Stimulated activated naive CD8-positive, alpha-beta T cell treated with anti-CD3 and anti-CD28 coated beads, Interleukin-15, amount 100 ng/mL, for 72 hours (primary cell): ENCODE data around the gene ELP5.
A peak's percentile ranks its signal among the peaks of the same experiment; 100 is the strongest.

Experiments
- ATAC-seq: fragments of 150-1000 bp; cut with Tn5 transposase; 2 replicates; pipeline ENCODE4 v1.10.0; 2021; ENCODE audit warnings: mild to moderate bottlenecking, moderate library complexity
- DNase-seq, 2 donors: peaks; one replicate each; pipeline ENCODE4 v3.0.0; 2021 to 2022
- H3K27ac Mint-ChIP-seq, 2 donors: one replicate each; pipeline ENCODE4 v1.8.0; 2022; ENCODE audit warnings: mild to moderate bottlenecking in 2 of 2, mixed read lengths in 2 of 2, moderate library complexity in 2 of 2
- H3K27me3 Mint-ChIP-seq: one replicate; pipeline ENCODE4 v1.8.0; 2022; ENCODE audit warnings: mixed read lengths
- H3K4me1 Mint-ChIP-seq: one replicate; pipeline ENCODE4 v1.8.0; 2022; ENCODE audit warnings: mild to moderate bottlenecking, mixed read lengths
- H3K4me3 Mint-ChIP-seq, 2 donors: one replicate each; pipeline ENCODE4 v1.8.0; 2022; ENCODE audit warnings: mild to moderate bottlenecking in 2 of 2, mixed read lengths in 2 of 2, moderate library complexity in 1 of 2
- H3K9me3 Mint-ChIP-seq, 2 donors: one replicate each; pipeline ENCODE4 v1.8.0; 2022; ENCODE audit warnings: mixed read lengths in 2 of 2

ELP5 gene, protein sequence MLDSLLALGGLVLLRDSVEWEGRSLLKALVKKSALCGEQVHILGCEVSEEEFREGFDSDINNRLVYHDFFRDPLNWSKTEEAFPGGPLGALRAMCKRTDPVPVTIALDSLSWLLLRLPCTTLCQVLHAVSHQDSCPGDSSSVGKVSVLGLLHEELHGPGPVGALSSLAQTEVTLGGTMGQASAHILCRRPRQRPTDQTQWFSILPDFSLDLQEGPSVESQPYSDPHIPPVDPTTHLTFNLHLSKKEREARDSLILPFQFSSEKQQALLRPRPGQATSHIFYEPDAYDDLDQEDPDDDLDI

DNA sequence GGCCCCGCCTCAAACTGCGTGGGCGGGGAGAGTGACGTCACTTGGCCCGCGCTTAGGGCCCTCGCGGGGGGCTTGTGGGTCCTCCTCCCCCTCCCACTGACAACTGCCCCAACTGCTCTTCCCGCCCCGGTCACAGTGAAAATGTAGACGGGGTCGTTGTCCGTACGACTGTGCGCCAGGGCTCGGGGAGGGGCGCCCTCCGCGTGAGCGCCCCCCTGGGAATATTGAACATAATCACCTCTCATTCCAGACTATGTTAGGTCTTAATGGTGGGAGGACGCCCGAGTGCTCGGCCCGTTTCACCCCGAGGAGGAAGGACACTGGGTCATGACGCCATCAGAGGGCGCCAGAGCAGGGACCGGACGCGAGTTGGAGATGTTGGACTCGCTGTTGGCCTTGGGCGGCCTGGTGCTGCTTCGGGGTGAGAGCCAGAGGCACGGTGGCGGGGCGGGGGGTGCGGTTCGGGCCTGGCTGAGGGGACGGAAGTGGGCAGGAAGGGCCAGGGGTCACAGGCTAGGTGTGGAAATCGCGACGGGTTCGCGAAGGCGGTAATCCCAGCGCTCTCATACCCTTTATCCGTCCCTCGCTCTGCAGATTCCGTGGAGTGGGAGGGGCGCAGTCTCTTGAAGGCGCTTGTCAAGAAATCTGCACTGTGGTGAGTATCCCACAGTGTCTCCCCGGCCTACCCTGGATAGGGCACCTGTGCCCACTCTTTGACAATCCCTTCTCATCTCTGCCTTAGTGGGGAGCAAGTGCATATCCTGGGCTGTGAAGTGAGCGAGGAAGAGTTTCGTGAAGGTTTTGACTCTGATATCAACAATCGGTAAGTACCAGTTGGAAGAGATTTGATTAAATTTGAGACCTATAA, at the start of gene ELP5:
TSS of gene ELP5 (plus strand) at position 40 of the 868 bp plus-strand sequence. CDS start at position 376, 336 bp downstream.
- Mint-ChIP-seq H3K4me1 (peaks cover 51% of the 10 kb centered on the region), H3K9me3 (no peaks in the 10 kb centered on the region)
- DNase-seq, result peak; percentile 92 to 93

DNA sequence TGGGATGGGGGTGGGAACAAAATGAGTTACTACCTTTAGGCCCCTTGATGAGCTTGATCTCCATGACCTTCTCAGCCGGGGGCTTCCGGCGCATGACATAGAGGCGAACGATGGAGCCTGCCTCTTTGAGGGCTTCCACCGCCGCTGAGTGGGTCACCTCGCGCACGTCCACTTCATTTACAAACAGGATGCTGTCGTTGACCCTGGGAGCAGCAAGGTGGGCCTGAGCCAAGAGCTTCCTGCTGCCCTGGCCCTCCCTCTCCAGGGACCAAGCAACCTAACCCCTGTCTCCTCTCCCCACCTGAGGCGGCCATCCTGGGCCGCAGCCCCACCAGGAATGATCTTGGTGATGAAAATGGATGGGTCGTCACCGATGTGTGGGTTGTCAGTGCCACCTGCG, 48.6 kb upstream of the ELP5 start:
- Mint-ChIP-seq H3K27me3 (no peaks in the 10 kb centered on the region), H3K9me3 (no peaks in the 10 kb centered on the region), H3K4me3 (peak overlapping the region; percentile 59 to 86), H3K4me1 (peaks cover 40% of the 10 kb centered on the region), H3K27ac (no peak overlapping the region)
- DNase-seq (no peak), ATAC-seq (no peak)

More for the DNA sequence above, at the start of gene ELP5:
- peak; percentile 79 for ATAC-seq
- H3K27ac Mint-ChIP-seq, result peak within 1 kb of the TSS; percentile 98 to 100
- H3K4me3 Mint-ChIP-seq, result peak within 1 kb of the TSS; percentile 94 to 99
- no peaks in the 10 kb centered on the region for H3K27me3 Mint-ChIP-seq

DNA sequence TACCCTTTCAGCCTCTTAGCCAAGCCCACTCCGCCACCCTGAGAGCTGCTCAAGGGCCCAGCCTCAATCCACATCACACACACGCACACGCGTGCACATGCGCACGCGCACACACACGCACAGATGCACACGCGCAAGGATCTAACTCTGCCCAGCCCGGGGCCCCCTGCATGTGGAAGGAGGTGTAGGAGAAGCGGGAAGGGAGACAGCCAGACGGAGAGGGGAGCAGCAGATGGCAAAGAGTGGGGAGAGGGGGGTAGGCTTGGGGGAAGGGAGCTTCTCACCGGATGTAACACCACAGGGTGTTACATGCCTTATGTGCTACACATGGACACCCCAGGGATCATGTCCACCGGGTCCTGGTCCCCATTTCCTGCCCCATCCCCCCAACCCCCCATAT, 47.7 kb upstream of the ELP5 start:
- ATAC-seq (peak; percentile 15), DNase-seq (no peak)
- H3K4me3 Mint-ChIP-seq, result peak overlapping the region; percentile 85 to 86
- no peaks in the 10 kb centered on the region for H3K9me3 Mint-ChIP-seq
- H3K4me1 Mint-ChIP-seq, result peaks cover 40% of the 10 kb centered on the region
- peak overlapping the region; percentile 77 to 90 for H3K27ac Mint-ChIP-seq
- H3K27me3 Mint-ChIP-seq, result no peaks in the 10 kb centered on the region

DNA sequence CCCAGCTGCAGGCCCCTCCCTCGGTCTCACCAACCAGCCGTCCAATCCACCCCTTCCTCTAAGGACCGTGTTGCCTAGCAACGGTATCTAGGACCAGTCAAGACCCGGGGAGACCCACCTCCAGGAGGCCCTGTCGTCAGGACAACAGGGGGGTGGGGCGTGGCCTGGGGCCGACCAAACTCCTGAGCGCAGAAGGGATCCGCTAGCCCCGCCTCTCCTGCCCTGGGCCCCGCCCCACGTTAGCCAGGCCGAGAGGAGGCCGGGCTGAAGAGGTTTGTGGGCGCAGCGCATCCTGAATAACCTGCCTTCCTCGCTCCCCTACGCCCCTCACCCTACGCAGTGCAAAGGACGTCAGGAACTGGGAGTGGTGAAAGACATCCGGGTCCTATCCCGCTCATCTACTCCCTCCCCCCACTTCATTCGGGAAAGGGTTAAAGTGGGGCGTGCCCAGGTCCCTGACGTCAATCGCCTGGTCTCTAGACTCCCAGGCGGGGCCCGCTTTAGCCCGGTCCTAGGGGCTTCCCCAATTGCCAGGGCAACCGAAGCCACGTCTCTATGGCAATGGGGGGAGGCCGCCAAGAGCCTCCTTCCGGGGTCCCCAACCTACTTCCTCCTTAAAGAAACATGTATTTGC, 47.1 kb upstream of the ELP5 start:
- Mint-ChIP-seq H3K9me3 (no peaks in the 10 kb centered on the region), H3K27me3 (no peaks in the 10 kb centered on the region), H3K4me3 (peak overlapping the region; percentile 85 to 86), H3K27ac (peak overlapping the region; percentile 77 to 90), H3K4me1 (peaks cover 40% of the 10 kb centered on the region)
- peak; percentile 93 for ATAC-seq
- peak; percentile 94 to 97 for DNase-seq

DNA sequence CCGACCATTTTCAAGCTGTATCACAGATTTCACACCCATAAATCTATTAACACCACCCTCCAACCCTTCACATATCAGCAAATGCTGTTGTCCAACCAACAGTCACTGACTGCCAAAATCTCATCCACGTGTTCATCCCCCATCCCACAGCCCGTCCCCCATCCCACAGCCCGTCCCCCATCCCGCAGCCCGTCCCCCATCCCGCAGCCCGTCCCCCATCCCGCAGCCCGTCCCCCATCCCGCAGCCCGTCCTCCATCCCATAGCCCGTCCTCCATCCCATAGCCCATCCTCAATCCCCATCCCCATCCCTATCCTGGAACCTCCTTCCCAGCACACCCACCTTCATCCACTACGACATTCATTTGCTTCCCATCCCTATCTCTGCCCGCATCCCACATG, 46.5 kb upstream of the ELP5 start:
- Mint-ChIP-seq H3K4me3 (peak overlapping the region; percentile 85 to 86), H3K4me1 (peaks cover 40% of the 10 kb centered on the region), H3K27me3 (no peaks in the 10 kb centered on the region), H3K9me3 (no peaks in the 10 kb centered on the region), H3K27ac (peak overlapping the region; percentile 9 to 90)
- ATAC-seq (peak; percentile 5), DNase-seq (no peak)

DNA sequence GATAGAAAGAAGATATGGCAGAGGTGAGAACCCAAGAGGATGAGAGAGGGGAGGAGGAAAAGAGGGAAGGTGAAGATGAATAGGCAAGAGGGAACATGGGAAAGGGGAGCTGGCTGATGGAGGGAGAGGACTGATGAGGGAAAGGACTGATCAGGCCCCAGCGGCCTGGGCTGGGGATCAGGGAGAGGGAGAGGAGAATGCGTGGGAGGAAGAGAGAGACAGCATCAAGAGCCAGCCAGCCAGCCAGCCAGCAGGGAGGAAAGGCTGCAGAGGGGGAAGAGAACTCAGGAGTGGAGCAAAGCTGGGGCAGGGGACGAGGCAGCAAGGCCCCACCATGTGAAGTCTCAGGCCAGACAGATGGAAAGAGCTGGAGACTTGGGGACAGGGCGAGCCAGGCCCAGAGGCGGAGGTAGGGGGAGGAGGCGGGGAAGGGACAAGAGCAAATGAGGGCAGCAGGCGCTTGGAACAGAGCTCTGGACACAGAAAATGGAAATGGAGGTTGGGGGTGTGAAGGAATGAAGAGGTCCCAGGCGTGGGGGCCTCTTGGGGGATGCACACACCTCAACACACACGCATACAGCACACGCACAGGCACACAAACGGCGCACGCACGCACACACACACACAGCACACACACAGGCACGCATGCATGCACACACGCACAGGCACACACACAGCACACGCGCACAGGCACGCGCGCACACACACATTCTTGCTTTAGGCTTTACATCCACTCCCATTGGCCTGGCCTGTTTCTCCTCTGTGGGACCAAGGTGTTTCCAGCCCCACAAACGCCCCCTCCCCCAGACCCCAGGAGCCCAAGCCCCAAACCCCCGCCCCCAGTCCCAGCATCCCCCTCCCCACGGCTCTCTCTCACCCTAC, 44.7 kb upstream of the ELP5 start:
- Mint-ChIP-seq H3K9me3 (no peaks in the 10 kb centered on the region), H3K4me3 (no peak overlapping the region), H3K27ac (peak overlapping the region in 1 of 2 donors; percentile 23), H3K4me1 (peaks cover 44% of the 10 kb centered on the region), H3K27me3 (no peaks in the 10 kb centered on the region)
- DNase-seq (no peak), ATAC-seq (no peak)

DNA sequence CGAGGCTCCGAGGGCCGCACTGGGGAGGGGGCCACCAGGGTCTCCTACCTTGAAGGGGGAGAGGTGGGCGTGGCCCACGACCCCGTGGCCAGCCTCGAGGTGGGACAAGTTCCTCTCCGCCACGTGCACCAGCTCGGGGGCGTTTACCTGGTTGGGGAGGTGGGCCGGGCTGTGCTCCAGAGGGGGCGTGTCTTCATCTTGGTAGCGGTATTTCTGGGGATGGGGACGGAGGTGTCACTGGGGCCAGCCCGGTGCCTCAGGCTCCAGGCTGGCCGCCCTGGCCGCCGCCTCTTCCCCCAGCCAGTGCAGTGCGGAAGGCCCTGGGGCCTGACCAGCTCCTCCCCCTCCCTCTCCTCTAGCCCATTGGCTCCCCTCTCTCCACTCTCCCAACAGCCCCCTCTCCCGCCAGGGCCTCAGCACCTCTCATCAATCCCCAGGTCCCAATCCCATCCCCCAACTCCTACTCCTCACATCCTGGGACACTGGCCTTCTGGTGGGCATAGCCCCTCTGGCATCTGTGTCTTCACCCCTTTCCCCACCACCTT, 43.9 kb upstream of the ELP5 start:
- DNase-seq, result peak in 1 of 2 donors; percentile 11
- Mint-ChIP-seq H3K27ac (peak overlapping the region in 1 of 2 donors; percentile 85), H3K4me1 (peaks cover 46% of the 10 kb centered on the region), H3K9me3 (no peaks in the 10 kb centered on the region), H3K27me3 (no peaks in the 10 kb centered on the region), H3K4me3 (no peak overlapping the region)
- ATAC-seq, result no peak

DNA sequence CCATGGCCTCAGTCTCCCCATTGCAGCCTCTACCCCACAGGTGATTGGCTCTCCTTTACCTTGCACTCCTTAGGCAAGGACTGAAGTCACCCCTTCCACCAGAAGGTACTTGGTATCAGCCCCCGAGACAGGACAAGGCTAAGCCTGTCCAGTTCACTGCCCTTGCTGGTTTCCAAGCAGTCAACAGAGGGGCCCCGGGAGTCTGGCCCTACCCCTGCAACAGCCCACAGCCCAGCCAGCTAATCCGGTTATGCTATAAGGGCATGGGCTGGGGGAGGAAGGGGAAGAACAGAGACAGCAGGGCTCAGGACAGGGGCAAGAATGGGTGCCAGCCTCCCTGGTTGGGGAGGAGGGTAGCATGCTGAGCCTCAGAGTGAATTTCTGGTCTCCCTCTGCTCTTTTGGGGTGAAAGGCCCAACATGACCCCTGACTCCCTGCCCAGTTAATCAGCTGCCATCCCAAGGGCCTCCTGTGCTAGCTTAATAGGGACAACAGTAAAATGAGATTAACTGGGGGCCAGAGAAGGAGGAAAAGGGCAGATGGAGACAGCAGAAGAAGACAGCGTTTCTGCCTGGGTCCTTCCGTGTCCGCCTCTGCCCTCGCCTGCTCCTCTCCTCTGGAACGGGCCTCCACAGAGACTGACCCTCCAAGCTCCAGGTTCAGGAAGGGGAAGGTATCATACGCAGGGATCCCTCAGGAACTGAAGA, 43.1 kb upstream of the ELP5 start:
- Mint-ChIP-seq H3K27ac (no peak overlapping the region), H3K9me3 (no peaks in the 10 kb centered on the region), H3K27me3 (no peaks in the 10 kb centered on the region)

DNA sequence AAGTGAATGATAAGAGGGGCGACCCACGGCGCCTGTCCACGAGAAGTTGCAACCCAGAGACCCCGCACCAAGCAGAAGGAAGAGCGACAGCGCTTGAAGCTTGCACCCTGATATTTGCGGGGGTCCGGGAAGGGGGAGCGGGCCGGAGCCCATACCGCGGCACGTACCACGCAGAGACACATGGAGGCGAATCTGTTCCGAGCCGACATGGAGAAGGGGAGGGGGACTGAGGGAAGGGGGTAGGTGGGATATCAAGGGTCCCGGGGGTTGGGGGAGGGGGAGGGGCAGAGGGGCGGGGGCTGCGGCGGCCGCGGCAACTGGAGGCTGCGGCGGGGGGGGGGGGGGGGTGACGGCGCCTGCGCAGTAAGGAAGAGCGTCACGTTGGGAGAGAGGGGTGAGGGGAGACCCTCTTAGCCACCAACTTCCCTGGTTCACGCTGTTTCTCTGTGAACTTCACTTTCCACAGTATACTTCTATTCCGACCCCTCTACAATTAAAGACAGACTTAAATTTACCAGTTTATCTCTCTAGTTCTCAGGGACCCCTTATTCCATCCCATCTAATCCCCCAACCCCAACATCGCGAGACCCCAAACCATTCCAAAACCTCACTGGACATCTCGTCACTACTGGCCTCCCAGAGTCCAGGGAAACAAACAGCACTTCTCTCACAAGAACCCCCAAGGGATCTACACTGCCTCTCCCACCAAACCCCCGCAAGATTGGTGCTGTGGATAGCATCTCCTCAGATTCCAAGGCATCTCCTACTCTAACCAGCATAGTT, 40.3 kb upstream of the ELP5 start:
- ATAC-seq (no peak), DNase-seq (no peak)
- H3K4me1 Mint-ChIP-seq, result peaks cover 49% of the 10 kb centered on the region
- H3K27ac Mint-ChIP-seq, result no peak overlapping the region
- H3K4me3 Mint-ChIP-seq, result no peak overlapping the region
- H3K27me3 Mint-ChIP-seq, result no peaks in the 10 kb centered on the region
- H3K9me3 Mint-ChIP-seq, result no peaks in the 10 kb centered on the region

More for the DNA sequence above, 43.1 kb upstream of the ELP5 start:
- no peak for ATAC-seq
- Mint-ChIP-seq H3K4me3 (no peak overlapping the region), H3K4me1 (peaks cover 49% of the 10 kb centered on the region)
- peak in 1 of 2 donors; percentile 8 for DNase-seq

DNA sequence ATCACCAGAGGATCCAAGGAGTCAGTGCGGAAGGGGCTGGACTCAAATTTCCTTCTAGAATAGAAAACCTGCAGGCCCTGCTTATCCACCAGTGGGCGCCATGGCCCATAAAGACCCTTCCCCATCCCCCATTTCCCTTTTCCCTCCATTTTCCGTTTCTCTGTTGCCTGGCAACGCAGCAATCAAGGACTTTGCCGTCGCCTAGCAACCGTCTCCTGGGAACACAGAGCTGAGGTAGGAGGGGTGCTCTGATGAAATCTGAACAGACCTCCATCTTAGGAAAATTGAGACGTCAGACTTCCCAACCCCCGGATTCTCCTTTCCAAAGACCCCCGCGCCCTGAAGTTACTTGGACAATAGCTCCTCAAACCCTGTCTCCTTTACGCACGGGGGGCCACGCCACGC, 38.1 kb upstream of the ELP5 start:
- Mint-ChIP-seq H3K9me3 (no peaks in the 10 kb centered on the region), H3K4me3 (peak overlapping the region; percentile 92 to 93), H3K4me1 (peaks cover 61% of the 10 kb centered on the region), H3K27ac (peak overlapping the region; percentile 98), H3K27me3 (no peaks in the 10 kb centered on the region)
- ATAC-seq (peak; percentile 2), DNase-seq (no peak)

DNA sequence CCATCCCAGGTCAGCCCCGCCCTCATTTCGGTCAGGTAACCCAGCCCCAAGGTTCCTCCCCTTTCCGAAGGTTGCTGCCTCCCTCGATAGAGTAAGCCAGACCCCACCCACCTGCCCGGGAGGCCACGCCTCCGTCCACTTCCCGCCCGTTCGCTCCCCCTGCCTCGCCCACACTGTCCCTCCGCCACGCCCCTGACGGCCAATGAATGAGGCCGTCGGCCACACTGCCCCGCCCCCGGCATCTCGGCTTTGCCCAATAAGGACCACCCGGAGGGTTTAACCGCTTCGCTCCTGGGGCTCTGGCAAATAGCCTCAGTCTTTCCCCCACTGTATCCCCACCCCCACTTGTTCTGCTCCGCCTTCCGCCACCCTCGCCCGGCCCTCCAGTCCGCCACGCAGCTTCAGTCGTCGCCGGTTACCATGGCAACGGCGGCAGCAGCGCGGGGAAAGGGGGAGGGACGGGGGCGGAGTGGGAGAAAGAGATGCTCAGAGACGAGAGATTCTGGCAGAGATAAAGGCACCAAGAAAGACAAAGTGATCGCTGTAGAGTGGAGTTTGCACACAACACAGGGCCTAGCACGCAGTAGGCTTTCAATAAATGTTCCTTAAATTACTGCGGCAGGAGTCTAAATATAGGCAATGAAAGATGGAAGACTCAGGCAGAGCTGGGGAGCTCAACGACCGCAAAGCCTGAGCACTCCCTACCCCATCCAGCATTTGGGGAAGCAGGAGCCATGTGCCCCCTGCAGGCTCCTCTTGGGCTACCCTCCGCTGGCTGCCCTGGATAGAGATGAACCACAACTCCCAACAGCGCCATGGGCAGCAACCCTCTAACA, 37.5 kb upstream of the ELP5 start:
- H3K9me3 Mint-ChIP-seq, result no peaks in the 10 kb centered on the region
- peaks cover 67% of the 10 kb centered on the region for H3K4me1 Mint-ChIP-seq
- ATAC-seq, result peak; percentile 87
- H3K4me3 Mint-ChIP-seq, result peak overlapping the region; percentile 92 to 93
- DNase-seq, result peak; percentile 100
- H3K27me3 Mint-ChIP-seq, result no peaks in the 10 kb centered on the region
- peak overlapping the region; percentile 98 for H3K27ac Mint-ChIP-seq

DNA sequence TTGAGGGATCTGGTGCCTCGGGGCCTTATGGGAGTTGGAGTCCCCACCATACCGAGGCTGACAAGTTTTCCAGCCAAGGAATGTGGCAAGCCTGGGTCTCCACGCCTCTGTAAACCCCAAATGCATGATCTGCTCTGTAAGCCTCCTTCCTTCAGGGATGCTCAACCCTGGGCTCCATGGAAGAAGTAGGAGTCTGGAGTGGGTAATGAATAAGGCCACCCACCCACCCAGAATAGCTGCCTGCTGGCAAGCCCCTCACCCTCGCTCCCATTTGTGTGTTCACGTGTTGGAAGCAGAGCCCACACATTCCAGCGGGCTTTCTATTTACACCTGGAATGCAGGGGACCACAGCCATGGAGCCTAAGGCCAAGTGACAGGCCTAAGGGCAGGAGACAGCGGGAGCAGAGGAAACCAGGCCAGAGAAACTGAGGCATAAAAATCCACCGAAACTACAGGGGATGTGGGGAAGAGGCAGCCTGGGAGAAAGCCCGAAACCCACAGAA, 36.8 kb upstream of the ELP5 start:
- peak overlapping the region in 1 of 2 donors; percentile 98 for H3K27ac Mint-ChIP-seq
- H3K4me1 Mint-ChIP-seq, result peaks cover 70% of the 10 kb centered on the region
- peak overlapping the region; percentile 92 to 93 for H3K4me3 Mint-ChIP-seq
- ATAC-seq (no peak), DNase-seq (no peak)
- H3K27me3 Mint-ChIP-seq, result no peaks in the 10 kb centered on the region
- H3K9me3 Mint-ChIP-seq, result no peaks in the 10 kb centered on the region
